GF-D8 (cell line): ENCODE measurements around the gene GABBR2.

Experiments used
- DNase-seq: peaks from one replicate; lab custom pipeline; 2025; lab: John Stamatoyannopoulos, UW

The GABBR2 gene

GRCh38 chr9:98442114-98442513, 266.6 kb downstream of the GABBR2 start:
- no peak for DNase-seq

- no peak for DNase-seq
Measured at GRCh38 chr9:98438666-98439065, 270.1 kb downstream of the GABBR2 start.

- DNase-seq = no peak
Measured at GRCh38 chr9:98437458-98438034, 271.2 kb downstream of the GABBR2 start.

GRCh38 chr9:98432960-98433359, 275.8 kb downstream of the GABBR2 start:
- DNase-seq = no peak

- DNase-seq = no peak
Measured at GRCh38 chr9:98432134-98432533, 276.6 kb downstream of the GABBR2 start.

GRCh38 chr9:98430535-98431292, 278.0 kb downstream of the GABBR2 start:
- no peak for DNase-seq

GRCh38 chr9:98429613-98430012, 279.1 kb downstream of the GABBR2 start:
- DNase-seq = no peak

- DNase-seq = no peak
Measured at GRCh38 chr9:98428454-98428853, 280.3 kb downstream of the GABBR2 start.

GRCh38 chr9:98427491-98427890, 281.2 kb downstream of the GABBR2 start:
- DNase-seq = no peak

GRCh38 chr9:98425079-98425478, 283.7 kb downstream of the GABBR2 start:
- DNase-seq = no peak

- DNase-seq = no peak
Measured at GRCh38 chr9:98419260-98419603, 289.5 kb downstream of the GABBR2 start.

- DNase-seq = no peak
Measured at GRCh38 chr9:98418578-98419259, 290.0 kb downstream of the GABBR2 start.

GRCh38 chr9:98416294-98417248, 292.2 kb downstream of the GABBR2 start:
- DNase-seq = no peak

- no peak for DNase-seq
Measured at GRCh38 chr9:98415782-98416181, 293.0 kb downstream of the GABBR2 start.

- no peak for DNase-seq
Measured at GRCh38 chr9:98413084-98413483, 295.7 kb downstream of the GABBR2 start.

- no peak for DNase-seq
Measured at GRCh38 chr9:98412101-98412842, 296.5 kb downstream of the GABBR2 start.

GRCh38 chr9:98410185-98410697, 298.5 kb downstream of the GABBR2 start:
- DNase-seq = peak; percentile 37

GRCh38 chr9:98409719-98410118, 299.0 kb downstream of the GABBR2 start:
- no peak for DNase-seq

- DNase-seq = no peak
Measured at GRCh38 chr9:98406469-98406868, 302.3 kb downstream of the GABBR2 start.

GRCh38 chr9:98404237-98404636, 304.5 kb downstream of the GABBR2 start:
- no peak for DNase-seq

- no peak for DNase-seq
Measured at GRCh38 chr9:98403715-98404114, 305.0 kb downstream of the GABBR2 start.
